K562 (cell line): ENCODE data around the gene MDP1. TPM values are rescaled to one million over a fixed set of nuclear protein-coding genes. Genes with fewer than 3 reads are reported as not detected.

Experiments used
- ARID4B ChIP-seq: sonication (generic); formaldehyde crosslinking; IDR thresholded peaks from 2 replicates; pipeline ENCODE4 v1.8.0; 2022; ENCODE audit warnings: mild to moderate bottlenecking, missing genetic modification reagents
- HCFC1 ChIP-seq: IDR thresholded peaks from 2 replicates; pipeline ENCODE4 v1.6.1; 2012; ENCODE audit warnings: low read depth, low read length, improper control_type of control experiment
- NONO ChIP-seq, 2 experiments: fragments of 200-400 bp in 1 of 2; fragments of 450-650 bp in 1 of 2; formaldehyde crosslinking in 1 of 2; IDR thresholded peaks; 2 replicates each; pipeline ENCODE4 v1.6.1; 2017; ENCODE audit warnings: low read depth in 2 of 2, mild to moderate bottlenecking in 2 of 2, moderate library complexity in 2 of 2, low read length in 1 of 2
- polyA plus RNA-seq, 8 experiments: library from polyadenylated mRNA; depleted of rRNA in 4 of 8; stranded (reverse) in 5 of 8; unstranded in 3 of 8; fragments of >200 nt; fragmentation: Nextera tagmentation in 2 of 8; fragmentation: Illumina TruSeq in 1 of 8; extraction: Ambion mirVana in 2 of 8; extraction: Trizol in 1 of 8; gene quantifications; 2 replicates each; pipeline versions ENCODE4 v1.2.1 to v1.2.3, GENCODE V29; 2011 to 2014; ENCODE audit warnings: inconsistent platforms in 1 of 8, missing spikeins in 1 of 8
- total RNA-seq, 7 experiments: library from RNA; depleted of rRNA in 6 of 7; stranded (reverse); fragments of >200 nt in 6 of 7; fragmentation: Illumina TruSeq in 2 of 7; extraction: Trizol in 2 of 7; gene quantifications; 2 replicates each; pipeline versions ENCODE4 v1.2.1 to v1.2.3, GENCODE V29; 2011 to 2021; ENCODE audit warnings: low replicate concordance in 1 of 7
- TF ChIP-seq, protein P1 (sequence below), 2 experiments: fragments of 200-800 bp in 1 of 2; sonication (Bioruptor generic) in 1 of 2; sonication (generic) in 1 of 2; formaldehyde crosslinking in 1 of 2; IDR thresholded peaks in 1 of 2; conservative IDR thresholded peaks in 1 of 2; 2 replicates each; pipeline versions ENCODE4 v1.5.0 to v1.6.1; 2016 to 2020; ENCODE audit warnings: missing compliant biosample characterization in 1 of 2, missing genetic modification characterization in 1 of 2, missing genetic modification reagents in 1 of 2

MDP1 gene
- total and polyA plus RNA-seq, 9 of the 15 experiments (the other 6 are each of a cell fraction or from before 2014, with no cell fraction given) = 2.7 to 29.6 (median 11.0) TPM

GRCh38 chr14:24188251-24189058 lies 27.4 kb downstream of the MDP1 start, which contains the start of gene IPO4 (continued):
- peak in 1 of 2 experiments; percentile 41; a peak in 1 of 4 replicates for TF ChIP-seq NONO (IDR thresholded peaks at IDR 0.05; ENCODE audit: low read depth in 2 of 2, low read length in 1 of 2)
- TF ChIP-seq, protein P1, sequence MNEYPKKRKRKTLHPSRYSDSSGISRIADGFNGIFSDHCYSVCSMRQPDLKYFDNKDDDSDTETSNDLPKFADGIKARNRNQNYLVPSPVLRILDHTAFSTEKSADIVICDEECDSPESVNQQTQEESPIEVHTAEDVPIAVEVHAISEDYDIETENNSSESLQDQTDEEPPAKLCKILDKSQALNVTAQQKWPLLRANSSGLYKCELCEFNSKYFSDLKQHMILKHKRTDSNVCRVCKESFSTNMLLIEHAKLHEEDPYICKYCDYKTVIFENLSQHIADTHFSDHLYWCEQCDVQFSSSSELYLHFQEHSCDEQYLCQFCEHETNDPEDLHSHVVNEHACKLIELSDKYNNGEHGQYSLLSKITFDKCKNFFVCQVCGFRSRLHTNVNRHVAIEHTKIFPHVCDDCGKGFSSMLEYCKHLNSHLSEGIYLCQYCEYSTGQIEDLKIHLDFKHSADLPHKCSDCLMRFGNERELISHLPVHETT (CRISPR knock-in tag; conservative IDR thresholded peaks at IDR 0.05 in 1 of 2, IDR thresholded peaks at IDR 0.05 in 1 of 2) = 0 out of 4 replicates have a peak, but pooled peaks of 1 of the 2 experiments have one; percentile 16
- TF ChIP-seq ARID4B = peak; percentile 99
- peak; percentile 87 for TF ChIP-seq HCFC1
